NCI-H748 (cell line): ENCODE measurements around the gene PITPNM3.
A peak's percentile ranks its signal among the peaks of the same experiment; 100 is the strongest.
"Not testable (repeated sequence)": the region's sequence is repeated elsewhere in the genome, so short reads cannot be mapped to it uniquely, and the experiment has no call there.

ENCODE experiments used
- DNase-seq: peaks from one replicate; lab custom pipeline; 2025; ENCODE audit not compliant: unreplicated experiment; lab: John Stamatoyannopoulos, UW

PITPNM3 gene

DNA sequence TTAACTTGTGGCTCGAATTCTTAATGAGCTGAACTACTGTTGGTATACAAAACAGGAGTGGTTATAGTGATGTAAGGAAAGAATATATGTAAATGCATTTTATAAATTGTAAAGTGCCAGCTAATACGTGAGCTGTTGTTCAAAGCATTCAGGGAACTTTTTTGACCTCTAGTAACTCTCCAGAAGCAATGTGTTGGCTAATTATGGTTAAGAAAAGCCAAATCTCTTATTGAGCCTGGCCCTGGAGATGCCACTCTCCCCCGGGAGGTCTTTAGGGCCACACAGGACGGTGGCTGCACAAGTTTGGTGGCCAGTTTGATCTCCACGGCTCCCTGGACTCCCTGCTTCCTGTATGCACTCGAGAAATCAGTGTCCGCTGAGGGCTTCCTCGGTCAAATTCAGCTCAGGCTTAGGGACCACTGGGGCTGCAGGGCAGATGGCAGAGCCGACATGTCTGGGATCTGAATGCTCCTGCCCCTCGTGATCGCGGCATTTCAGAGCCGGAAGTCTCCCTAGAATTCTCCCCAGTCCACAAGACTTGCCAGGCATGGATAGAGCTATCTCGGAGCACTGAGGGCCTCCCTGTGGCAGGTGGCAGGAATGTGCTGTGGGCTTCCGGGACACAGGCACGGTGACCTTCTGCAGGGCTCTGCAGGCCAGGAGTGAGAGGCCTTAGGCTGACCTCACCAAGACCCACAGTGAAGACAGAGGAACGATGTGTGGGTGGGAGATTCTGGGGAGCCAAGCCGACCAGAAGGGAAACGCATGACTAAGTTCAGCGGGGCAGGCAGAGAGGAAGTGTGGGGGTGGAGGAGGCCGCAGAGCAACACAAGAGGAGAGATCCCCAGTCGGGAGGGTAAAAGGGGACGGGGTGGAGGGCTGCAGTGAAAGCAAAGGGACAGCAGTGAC, 18.6 kb upstream of the PITPNM3 start:
- no peak for DNase-seq

DNA sequence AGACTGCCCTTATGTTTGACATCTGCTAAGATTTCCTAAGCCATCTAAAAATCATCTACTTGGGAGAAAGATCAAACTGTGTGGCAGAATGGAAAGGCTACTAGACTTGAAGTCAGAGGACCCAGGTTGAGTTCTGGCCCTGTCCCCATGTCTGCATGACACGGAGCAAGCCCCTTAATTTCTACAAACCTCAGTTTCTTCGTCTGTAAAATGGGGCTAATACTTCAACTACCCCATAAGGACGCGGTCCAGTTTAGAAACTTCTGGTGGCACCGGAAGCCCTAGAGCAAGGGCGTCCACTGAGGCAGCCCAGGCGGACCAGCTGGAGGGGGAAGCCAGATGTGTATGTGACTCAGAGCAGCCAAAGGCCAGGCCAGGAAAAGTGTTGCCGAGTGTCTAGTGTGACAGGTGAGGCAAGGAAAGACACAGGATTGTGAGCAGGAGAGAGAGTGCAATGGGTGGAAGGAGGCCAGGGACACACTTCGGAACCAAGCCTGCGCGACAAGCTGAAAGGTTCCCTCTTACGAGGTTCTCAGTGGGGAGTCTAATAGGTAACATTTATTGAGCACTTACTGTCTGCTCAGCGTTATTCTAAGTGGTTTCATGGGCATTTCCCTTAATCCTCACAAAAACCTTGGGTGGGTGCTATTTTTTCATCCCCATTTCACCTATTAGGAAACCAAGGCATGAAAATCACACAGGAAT, 17.8 kb upstream of the PITPNM3 start:
- no peak for DNase-seq

- not testable (repeated sequence) for DNase-seq
These were observed 17.1 kb upstream of the PITPNM3 start for GRCh38 chr17:6573495-6573894.

GRCh38 chr17:6572972-6573370, 16.6 kb upstream of the PITPNM3 start:
- DNase-seq: no peak

GRCh38 chr17:6571452-6571781, 15.1 kb upstream of the PITPNM3 start:
- DNase-seq: peak; percentile 37

- no peak for DNase-seq
These were observed 14.5 kb upstream of the PITPNM3 start for GRCh38 chr17:6570731-6571451.

DNA sequence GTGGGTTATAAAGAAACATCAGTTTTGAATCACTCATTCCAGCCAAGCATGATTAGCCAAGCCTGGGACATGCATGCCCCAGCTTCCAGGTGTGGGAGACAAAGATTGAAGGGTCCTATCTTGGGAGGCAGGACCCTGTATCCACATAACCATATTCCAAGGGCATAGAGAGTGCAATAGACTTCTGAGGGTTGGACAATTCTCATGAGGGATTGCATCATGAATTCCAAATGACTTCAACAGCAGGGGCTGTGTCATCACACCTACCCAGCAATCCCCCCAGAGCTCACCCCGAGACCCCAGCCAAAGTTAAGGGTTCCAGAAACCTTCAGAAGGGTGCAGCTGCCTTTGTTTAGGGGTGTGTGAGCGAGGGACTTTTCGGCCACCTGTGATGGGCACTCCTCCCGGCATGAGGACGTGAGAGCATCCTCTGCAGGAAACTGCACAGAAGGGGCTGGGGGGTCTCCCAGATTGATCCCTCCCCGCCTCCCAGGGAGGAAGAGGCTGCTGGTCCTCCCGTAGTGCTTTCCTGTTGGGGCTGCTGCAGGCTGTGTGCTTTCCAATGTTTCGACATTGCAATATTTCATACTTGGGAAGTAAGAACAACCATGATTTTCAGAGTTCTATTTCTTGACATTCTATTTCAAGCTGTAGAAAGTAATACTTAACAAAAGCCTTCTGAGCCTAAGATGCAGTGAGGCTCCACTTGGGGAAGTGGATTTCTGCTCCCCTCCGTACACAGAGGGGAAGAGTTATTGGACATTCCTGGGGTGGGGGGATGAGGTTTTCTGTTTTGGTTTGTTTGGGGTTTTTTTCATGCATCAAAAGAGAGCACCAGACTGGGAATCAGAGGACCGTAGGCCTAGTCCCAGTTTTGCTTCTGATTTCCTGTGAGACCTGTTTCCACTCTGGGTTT, 13.3 kb upstream of the PITPNM3 start:
- no peak for DNase-seq

- DNase-seq: no peak
These were observed 11.9 kb upstream of the PITPNM3 start for GRCh38 chr17:6568184-6568758.

DNA sequence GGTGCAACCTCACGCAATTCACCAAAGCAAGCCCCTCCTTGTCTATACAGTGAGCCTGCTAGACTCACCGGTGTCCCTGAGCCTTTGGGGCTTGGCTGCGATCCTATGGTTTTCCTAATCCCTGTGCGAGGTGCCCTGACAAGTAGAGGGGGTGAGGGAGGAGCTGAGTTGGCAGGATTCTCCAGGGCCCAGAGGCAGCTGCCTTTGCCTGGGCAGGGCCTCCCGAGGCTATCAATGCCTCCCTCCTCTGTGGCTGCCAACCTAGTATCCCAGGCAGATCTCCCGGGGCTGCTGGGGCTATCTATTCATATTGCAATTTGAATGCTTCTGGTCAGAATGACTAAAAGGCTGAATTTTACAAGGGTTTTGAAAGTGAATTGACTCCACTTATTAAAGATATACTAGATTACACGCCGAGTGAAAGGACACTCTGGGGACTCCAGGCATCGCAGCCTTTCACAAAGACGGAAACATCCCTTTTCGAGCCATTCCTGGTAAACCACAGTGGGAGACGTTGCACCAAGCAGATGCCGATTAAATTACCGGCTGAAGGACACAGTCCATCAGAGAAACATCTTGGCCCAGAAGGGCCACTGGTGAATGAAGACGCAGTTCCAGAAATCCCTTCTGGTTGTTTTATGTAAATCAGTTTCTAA, 11.3 kb upstream of the PITPNM3 start:
- no peak for DNase-seq

DNA sequence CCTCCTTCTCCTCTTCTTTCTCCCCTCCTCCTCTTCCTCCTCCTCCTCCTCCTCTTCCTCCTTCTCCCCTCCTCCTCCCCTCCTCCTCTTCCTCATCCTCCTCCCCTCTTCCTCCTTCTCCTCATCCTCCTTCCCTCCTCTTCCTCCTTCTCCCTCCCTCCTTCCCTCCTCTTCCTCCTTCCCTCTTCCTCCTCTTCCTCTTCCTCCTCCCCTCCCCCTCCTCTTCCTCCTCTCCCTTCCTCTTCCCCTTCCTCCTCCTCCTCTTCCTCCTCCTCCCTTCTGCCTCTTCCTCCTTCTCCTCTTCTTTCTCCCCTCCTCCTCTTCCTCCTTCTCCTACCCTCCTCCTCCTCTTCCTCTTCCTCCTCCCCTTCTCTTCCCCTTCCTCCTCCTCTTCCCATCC, 5.1 kb upstream of the PITPNM3 start:
- no peak for DNase-seq

DNA sequence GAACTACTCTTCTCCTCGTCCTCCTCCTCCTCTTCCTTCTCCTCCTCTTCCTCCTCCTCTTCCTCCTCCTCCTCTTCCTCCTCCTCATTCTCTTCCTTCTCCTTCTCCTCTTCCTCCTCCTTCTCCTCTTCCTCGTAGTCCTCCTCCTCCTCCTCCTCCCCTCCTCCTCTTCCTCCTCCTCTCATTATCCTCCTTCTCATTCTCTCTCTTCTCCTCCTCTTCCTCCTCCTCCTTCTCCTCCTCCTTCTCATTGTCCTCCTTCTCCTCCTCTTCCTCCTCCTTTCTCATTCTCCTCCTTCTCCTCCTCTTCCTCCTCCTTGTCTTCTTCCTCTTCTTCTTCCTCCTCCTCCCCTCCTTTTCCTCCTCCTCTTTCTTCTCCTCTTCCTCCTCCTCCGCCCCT, 4.1 kb upstream of the PITPNM3 start:
- DNase-seq: no peak

DNA sequence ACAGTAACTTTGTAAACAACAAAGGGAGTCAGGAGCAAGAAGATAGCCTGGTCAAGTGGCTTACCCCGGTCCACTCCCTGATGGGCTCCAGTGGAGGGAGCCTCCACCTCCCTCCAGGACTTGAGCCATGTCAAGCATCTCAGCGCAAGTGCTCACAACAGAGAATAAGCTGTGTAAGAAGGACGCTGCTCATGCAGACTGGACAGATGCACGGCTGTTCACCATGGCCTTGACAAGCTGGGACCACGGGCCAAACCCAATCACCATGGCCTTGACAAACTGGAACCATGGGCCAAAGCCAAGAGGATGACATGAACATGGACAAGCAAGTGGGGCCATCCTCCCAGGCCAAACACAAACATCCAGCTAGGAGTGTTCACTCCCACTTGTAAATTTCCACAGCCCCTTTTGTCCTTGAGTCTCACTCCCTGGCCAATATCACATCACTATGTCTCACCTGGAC, 3.4 kb upstream of the PITPNM3 start:
- no peak for DNase-seq

DNA sequence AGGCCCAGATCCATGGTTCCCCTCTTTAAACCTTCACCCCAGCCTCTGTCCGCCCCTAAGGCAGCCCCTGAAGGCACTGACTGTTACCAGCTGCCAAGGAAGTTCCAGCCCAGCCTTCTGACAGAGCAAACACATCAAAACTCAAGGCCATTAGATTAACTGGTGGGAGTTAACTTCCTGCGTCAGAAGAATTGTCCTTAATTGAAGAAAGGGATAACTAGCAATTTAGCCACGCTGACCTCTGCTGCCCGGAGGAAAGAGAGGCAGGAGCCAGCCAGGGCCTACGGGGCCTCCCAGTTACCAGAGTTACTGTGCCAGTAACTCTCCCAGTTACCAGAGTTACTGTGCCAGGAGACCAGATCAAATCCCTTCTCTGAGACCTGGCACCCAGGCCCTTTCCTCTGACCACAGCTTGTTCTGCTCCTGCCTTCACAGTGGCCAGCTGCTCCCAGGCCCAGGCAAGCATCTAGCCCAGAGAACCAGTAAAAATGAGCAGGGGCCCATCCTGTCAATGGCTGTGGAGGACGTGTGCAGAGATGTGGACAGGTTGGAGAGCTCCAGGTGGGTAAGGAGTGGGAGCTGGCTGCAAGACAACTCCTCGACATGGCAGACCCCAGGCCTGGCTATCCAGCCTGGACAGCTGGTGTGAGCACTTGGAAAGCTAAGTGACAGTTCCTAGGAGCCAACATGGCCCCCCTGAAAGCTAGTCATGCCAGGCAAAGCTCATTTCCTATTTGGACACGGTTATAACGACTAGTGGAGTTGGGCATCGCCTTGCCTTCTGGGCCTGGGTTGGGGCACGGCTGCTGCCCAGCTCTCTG, 2.8 kb upstream of the PITPNM3 start:
- DNase-seq: no peak

GRCh38 chr17:6558276-6558675, 1.9 kb upstream of the PITPNM3 start:
- DNase-seq: no peak

DNA sequence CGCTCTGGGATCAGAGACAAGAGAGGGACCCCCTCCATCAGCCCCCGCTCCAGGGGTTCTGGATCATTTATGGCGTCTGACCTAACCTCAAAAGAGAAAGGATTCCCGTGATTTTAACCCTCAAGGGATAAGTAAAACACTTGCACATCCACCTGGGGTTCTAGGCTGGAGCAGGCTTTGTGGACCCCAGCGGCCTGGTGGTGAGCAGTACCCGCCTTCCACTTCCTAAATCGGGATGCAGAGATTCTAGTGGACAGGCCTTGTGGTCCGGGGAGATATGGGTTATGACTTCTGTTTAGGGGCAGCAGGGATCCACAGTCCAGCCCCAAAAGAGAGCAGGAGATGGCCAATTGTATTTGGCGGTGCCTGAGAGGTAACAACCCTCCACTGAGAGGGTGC, 684 bp upstream of the PITPNM3 start:
- no peak for DNase-seq

DNA sequence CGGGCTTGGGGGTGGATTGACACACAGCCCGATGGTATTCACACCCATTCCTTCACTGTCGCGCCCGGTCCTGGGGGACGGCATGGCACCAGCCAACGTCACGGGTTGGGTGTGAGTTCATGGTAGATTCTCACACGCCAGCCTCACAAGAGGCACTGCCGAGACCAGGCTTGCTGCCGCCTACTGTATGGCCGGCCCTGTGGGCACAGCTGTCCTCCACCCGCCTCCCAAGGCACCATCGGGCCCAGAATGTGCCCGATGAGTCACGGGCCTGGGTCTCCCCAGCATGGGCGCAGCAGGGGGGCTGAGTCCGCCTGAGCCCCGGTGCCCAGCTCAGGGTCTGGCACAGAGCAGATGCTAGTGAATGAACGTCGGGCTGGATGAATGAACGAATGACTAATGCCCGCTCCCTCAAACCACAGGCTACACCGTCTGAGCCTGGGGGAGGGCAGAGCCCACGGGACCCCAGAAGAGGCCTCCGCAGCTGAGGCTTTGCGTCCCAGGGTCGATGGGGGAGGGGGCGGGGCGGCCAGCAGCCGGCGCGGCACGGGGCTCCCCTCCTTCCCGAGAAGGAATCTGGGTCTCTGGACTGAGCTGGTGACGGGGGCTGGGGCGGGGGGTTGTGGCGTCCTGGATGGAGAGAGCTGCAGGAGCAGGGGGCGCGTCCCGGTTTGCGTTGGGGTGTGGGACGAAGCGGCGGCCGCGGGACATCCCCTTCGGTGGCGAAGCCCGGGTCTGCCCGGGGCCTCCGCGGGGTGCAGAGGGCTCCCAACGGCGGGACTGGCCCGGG, 829 bp downstream of the PITPNM3 start:
- peak; percentile 59 for DNase-seq

- no peak for DNase-seq
These were observed 1.5 kb downstream of the PITPNM3 start for GRCh38 chr17:6554871-6555330.

GRCh38 chr17:6554342-6554741, 2.0 kb downstream of the PITPNM3 start:
- DNase-seq: no peak
